ENCODE results near the gene CISD1.

- no peak for TF ChIP-seq CTCF (IDR thresholded peaks at IDR 0.05 in 8 of 11, conservative IDR thresholded peaks at IDR 0.05 in 3 of 11)
- TF ChIP-seq POLR2A (IDR thresholded peaks at IDR 0.05): no peak
- TF ChIP-seq POLR2AphosphoS5 (IDR thresholded peaks at IDR 0.05): no peak
Observed at GRCh38 chr10:58260334-58260733, 8.6 kb upstream of the CISD1 start.

Measured in spleen (tissue), 7 donors.